Measurements from ENCODE around the gene UBE2L3.

The UBE2L3 gene

DNA sequence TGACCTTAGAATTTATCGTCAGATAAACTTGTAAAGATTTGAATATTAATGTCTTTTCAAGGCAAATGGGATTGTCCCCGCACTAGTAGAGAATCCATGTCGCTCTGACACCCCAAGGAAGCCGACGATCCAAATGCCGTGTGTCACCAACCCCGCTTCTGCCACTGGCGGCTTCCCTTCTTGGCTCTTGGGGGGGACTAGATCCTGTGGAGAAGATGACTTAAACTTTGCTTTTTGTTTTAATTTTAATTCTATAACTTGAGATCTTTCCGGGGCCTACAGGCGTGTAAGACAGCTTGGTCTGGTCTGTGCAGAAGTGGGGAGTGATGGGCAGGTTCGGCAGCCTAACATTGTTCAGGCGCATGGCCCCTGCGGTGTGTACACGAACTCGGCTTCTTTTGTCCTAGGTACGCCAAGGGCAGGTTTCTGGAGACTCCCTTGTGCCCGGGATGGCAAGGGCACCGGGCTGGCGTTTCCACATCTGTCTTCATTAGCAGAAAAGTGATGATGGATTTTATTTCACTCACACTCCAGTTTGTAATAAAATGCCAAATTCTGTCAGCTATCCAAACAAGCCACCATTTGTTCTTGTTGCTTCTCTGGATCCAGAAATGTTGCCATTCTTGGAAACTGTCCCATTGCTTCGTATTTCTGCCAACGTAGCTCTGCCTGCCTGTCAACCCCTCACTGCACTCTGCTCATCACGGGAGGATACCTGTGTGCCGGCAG is 55.6 kb downstream of the UBE2L3 start:
- no peak for TF ChIP-seq EZH2phosphoT487 (IDR thresholded peaks at IDR 0.05; ENCODE audit: low read length)
- TF ChIP-seq EZH2 (optimal IDR thresholded peaks at IDR 0.05; ENCODE audit: low read depth, low read length): no peak
- TF ChIP-seq, protein P1, sequence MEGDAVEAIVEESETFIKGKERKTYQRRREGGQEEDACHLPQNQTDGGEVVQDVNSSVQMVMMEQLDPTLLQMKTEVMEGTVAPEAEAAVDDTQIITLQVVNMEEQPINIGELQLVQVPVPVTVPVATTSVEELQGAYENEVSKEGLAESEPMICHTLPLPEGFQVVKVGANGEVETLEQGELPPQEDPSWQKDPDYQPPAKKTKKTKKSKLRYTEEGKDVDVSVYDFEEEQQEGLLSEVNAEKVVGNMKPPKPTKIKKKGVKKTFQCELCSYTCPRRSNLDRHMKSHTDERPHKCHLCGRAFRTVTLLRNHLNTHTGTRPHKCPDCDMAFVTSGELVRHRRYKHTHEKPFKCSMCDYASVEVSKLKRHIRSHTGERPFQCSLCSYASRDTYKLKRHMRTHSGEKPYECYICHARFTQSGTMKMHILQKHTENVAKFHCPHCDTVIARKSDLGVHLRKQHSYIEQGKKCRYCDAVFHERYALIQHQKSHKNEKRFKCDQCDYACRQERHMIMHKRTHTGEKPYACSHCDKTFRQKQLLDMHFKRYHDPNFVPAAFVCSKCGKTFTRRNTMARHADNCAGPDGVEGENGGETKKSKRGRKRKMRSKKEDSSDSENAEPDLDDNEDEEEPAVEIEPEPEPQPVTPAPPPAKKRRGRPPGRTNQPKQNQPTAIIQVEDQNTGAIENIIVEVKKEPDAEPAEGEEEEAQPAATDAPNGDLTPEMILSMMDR (IDR thresholded peaks at IDR 0.05; ENCODE audit: low read length): no peak
- DNase-seq: no peak
- Histone ChIP-seq H3K27ac (ENCODE audit: low read length) (no peak overlapping the region), H3F3A (ENCODE audit: insufficient read depth, low read length) (peaks cover 32% of the 10 kb centered on the region), H3K4me1 (ENCODE audit: low read length) (no peaks in the 10 kb centered on the region), H3K4me2 (ENCODE audit: low read depth, low read length) (no peak overlapping the region), H4K20me1 (ENCODE audit: insufficient read depth, low read length) (0 out of 2 replicates have a peak, but pooled peaks cover 10% of the 10 kb centered on the region), H2AFZ (ENCODE audit: low read length) (no peak overlapping the region), H3K9me2 (replicated peaks; ENCODE audit: insufficient read depth, low read length) (no peaks in the 10 kb centered on the region), H3K9ac (ENCODE audit: low read length) (no peak overlapping the region), H3K4me3 (ENCODE audit: low read length) (no peak overlapping the region), H3K27me3 (replicated peaks; ENCODE audit: insufficient read depth, low read length) (no peaks in the 10 kb centered on the region), H3K9me3 (replicated peaks; ENCODE audit: insufficient read depth, low read length) (no peaks in the 10 kb centered on the region), H3K79me2 (ENCODE audit: low read length) (peaks cover 90% of the 10 kb centered on the region), H3K36me3 (replicated peaks; ENCODE audit: insufficient read depth, low read length) (0 out of 2 replicates have a peak, but pooled peaks cover 2% of the 10 kb centered on the region)

DNA sequence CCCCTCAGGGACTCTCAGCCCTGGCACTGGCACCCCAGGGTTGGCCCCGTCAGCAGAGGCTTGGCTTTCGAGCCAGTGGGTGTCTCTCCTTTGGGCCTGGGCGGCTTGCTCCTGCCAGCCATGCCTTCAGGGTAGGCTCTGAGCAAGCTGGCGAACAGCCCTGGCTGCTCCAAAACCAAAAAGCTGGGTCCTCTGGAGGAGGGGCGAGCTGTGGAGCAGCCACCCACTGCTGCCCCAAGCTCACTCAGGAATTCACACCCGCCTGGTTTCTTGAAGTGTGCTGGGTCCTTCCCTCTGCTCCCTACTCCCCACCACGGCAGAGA is 56.1 kb downstream of the UBE2L3 start:
- H4K20me1 ChIP-seq (ENCODE audit: insufficient read depth, low read length): 0 out of 2 replicates have a peak, but pooled peaks cover 10% of the 10 kb centered on the region
- H3K4me2 ChIP-seq (ENCODE audit: low read depth, low read length): no peak overlapping the region
- no peak overlapping the region for H3K9ac ChIP-seq (ENCODE audit: low read length)
- TF ChIP-seq EZH2 (optimal IDR thresholded peaks at IDR 0.05; ENCODE audit: low read depth, low read length): no peak
- TF ChIP-seq, protein P1 (IDR thresholded peaks at IDR 0.05; ENCODE audit: low read length): no peak
- TF ChIP-seq EZH2phosphoT487 (IDR thresholded peaks at IDR 0.05; ENCODE audit: low read length): no peak
- peaks cover 7% of the 10 kb centered on the region for H3K36me3 ChIP-seq (replicated peaks; ENCODE audit: insufficient read depth, low read length)
- H3K27me3 ChIP-seq (replicated peaks; ENCODE audit: insufficient read depth, low read length): no peaks in the 10 kb centered on the region
- no peaks in the 10 kb centered on the region for H3K9me3 ChIP-seq (replicated peaks; ENCODE audit: insufficient read depth, low read length)
- no peak overlapping the region for H3K4me3 ChIP-seq (ENCODE audit: low read length)
- no peaks in the 10 kb centered on the region for H3K9me2 ChIP-seq (replicated peaks; ENCODE audit: insufficient read depth, low read length)
- H2AFZ ChIP-seq (ENCODE audit: low read length): no peak overlapping the region
- H3K4me1 ChIP-seq (ENCODE audit: low read length): no peaks in the 10 kb centered on the region
- no peak overlapping the region for H3K27ac ChIP-seq (ENCODE audit: low read length)
- H3F3A ChIP-seq (ENCODE audit: insufficient read depth, low read length): peaks cover 32% of the 10 kb centered on the region
- no peak for DNase-seq
- peaks cover 91% of the 10 kb centered on the region for H3K79me2 ChIP-seq (ENCODE audit: low read length)

GRCh38 chr22:21624120-21624879 is 56.8 kb downstream of the UBE2L3 start:
- H3K9me3 ChIP-seq (replicated peaks; ENCODE audit: insufficient read depth, low read length): no peaks in the 10 kb centered on the region
- no peaks in the 10 kb centered on the region for H3K9me2 ChIP-seq (replicated peaks; ENCODE audit: insufficient read depth, low read length)
- H3K27me3 ChIP-seq (replicated peaks; ENCODE audit: insufficient read depth, low read length): no peaks in the 10 kb centered on the region
- peaks cover 91% of the 10 kb centered on the region for H3K79me2 ChIP-seq (ENCODE audit: low read length)
- H3K9ac ChIP-seq (ENCODE audit: low read length): no peak overlapping the region
- H2AFZ ChIP-seq (ENCODE audit: low read length): no peak overlapping the region
- H3F3A ChIP-seq (ENCODE audit: insufficient read depth, low read length): peaks cover 32% of the 10 kb centered on the region
- H3K4me2 ChIP-seq (ENCODE audit: low read depth, low read length): no peak overlapping the region
- H4K20me1 ChIP-seq (ENCODE audit: insufficient read depth, low read length): 0 out of 2 replicates have a peak, but pooled peaks cover 9% of the 10 kb centered on the region
- no peak overlapping the region for H3K4me3 ChIP-seq (ENCODE audit: low read length)
- H3K36me3 ChIP-seq (replicated peaks; ENCODE audit: insufficient read depth, low read length): peaks cover 7% of the 10 kb centered on the region
- no peaks in the 10 kb centered on the region for H3K4me1 ChIP-seq (ENCODE audit: low read length)
- no peak overlapping the region for H3K27ac ChIP-seq (ENCODE audit: low read length)
- TF ChIP-seq EZH2phosphoT487 (IDR thresholded peaks at IDR 0.05; ENCODE audit: low read length) (no peak), EZH2 (optimal IDR thresholded peaks at IDR 0.05; ENCODE audit: low read depth, low read length) (no peak)
- TF ChIP-seq, protein P1 (IDR thresholded peaks at IDR 0.05; ENCODE audit: low read length): peak; percentile 55
- DNase-seq: peak; percentile 19

All from MM.1S (cell line).